Liver (tissue), 9 donors: ENCODE measurements around the gene TSPAN12. TPM values are rescaled to one million over a fixed set of nuclear protein-coding genes. Genes with fewer than 3 reads are reported as not detected.

Source experiments
- DNase-seq: peaks from one replicate; pipeline ENCODE4 v3.0.0-alpha.2; 2017; ENCODE audit warnings: low spot score
- H3K27ac ChIP-seq, 2 donors: one replicate each; pipeline ENCODE4 v1.7.0; 2013; ENCODE audit warnings: inconsistent platforms in 2 of 2, low read length in 2 of 2, control low read depth in 1 of 2, low read depth in 1 of 2, mild to moderate bottlenecking in 1 of 2
- H3K27me3 ChIP-seq, 4 donors: one replicate each; pipeline versions ENCODE4 v1.6.1 to v1.7.0; 2013; ENCODE audit warnings: low read length in 3 of 4, inconsistent platforms in 1 of 4, mild to moderate bottlenecking in 1 of 4, moderate library complexity in 1 of 4; ENCODE audit not compliant: control insufficient read depth in 4 of 4, insufficient read depth in 4 of 4
- H3K36me3 ChIP-seq, 4 donors: one replicate each; pipeline versions ENCODE4 v1.6.1 to v1.7.0; 2013; ENCODE audit warnings: low read length in 3 of 4, mild to moderate bottlenecking in 3 of 4, low read depth in 1 of 4, moderate library complexity in 1 of 4; ENCODE audit not compliant: control insufficient read depth in 4 of 4, insufficient read depth in 3 of 4
- H3K4me1 ChIP-seq, 4 donors: one replicate each; pipeline versions ENCODE4 v1.6.1 to v1.7.0; 2013; ENCODE audit warnings: low read length in 3 of 4, mild to moderate bottlenecking in 3 of 4, moderate library complexity in 1 of 4; ENCODE audit not compliant: control insufficient read depth in 4 of 4, insufficient read depth in 4 of 4
- H3K4me3 ChIP-seq, 3 donors: one replicate each; pipeline versions ENCODE4 v1.6.1 to v1.7.0; 2013; ENCODE audit warnings: low read length in 3 of 3, control low read depth in 1 of 3, low read depth in 1 of 3, mild to moderate bottlenecking in 1 of 3
- H3K9ac ChIP-seq, 2 donors: one replicate each; pipeline ENCODE4 v1.7.0; 2013; ENCODE audit warnings: low read length in 2 of 2, mild to moderate bottlenecking in 2 of 2, moderate library complexity in 2 of 2, control low read depth in 1 of 2, low read depth in 1 of 2
- H3K9me3 ChIP-seq, 4 donors: one replicate each; pipeline versions ENCODE4 v1.6.1 to v1.7.0; 2013; ENCODE audit warnings: low read length in 3 of 4; ENCODE audit not compliant: control insufficient read depth in 4 of 4
- ATF3 ChIP-seq: IDR thresholded peaks from 2 replicates; pipeline ENCODE4 v1.6.1; 2016; ENCODE audit warnings: antibody characterized with exemption
- CTCF ChIP-seq: fragments of 150-350 bp; IDR thresholded peaks from 2 replicates; pipeline ENCODE4 v1.5.1; 2017; ENCODE audit warnings: improper control_type of control experiment, low read depth, low read length; ENCODE audit not compliant: missing input control
- FOXA1 ChIP-seq: IDR thresholded peaks from 2 replicates; pipeline ENCODE4 v1.6.1; 2016; ENCODE audit warnings: antibody characterized with exemption
- FOXA2 ChIP-seq: IDR thresholded peaks from 2 replicates; pipeline ENCODE4 v1.6.1; 2016; ENCODE audit warnings: antibody characterized with exemption
- MAX ChIP-seq: IDR thresholded peaks from 2 replicates; pipeline ENCODE4 v1.6.1; 2016; ENCODE audit warnings: antibody characterized with exemption
- NR2F2 ChIP-seq: IDR thresholded peaks from 2 replicates; pipeline ENCODE4 v1.6.1; 2016; ENCODE audit warnings: antibody characterized with exemption
- RXRA ChIP-seq, 2 donors: IDR thresholded peaks; 2 replicates each; pipeline ENCODE4 v1.6.1; 2017 to 2018; ENCODE audit warnings: antibody characterized with exemption in 2 of 2, mild to moderate bottlenecking in 1 of 2
- SP1 ChIP-seq: IDR thresholded peaks from 2 replicates; pipeline ENCODE4 v1.6.1; 2018; ENCODE audit warnings: antibody characterized with exemption, mild to moderate bottlenecking
- TAF1 ChIP-seq: conservative IDR thresholded peaks from 2 replicates; pipeline ENCODE4 v1.6.1; 2016; ENCODE audit warnings: antibody characterized with exemption, mild to moderate bottlenecking
- YY1 ChIP-seq: IDR thresholded peaks from 2 replicates; pipeline ENCODE4 v1.6.1; 2016; ENCODE audit warnings: antibody characterized with exemption, mild to moderate bottlenecking
- ZBTB33 ChIP-seq: IDR thresholded peaks from 2 replicates; pipeline ENCODE4 v1.6.1; 2016; ENCODE audit warnings: antibody characterized with exemption
- WGBS: extraction: QIAGEN DNeasy Blood & Tissue Kit; methylation state at CpG from one replicate; pipeline ENCODE4 v1.1.7; 2013; 5-methylcytosine and 5-hydroxymethylcytosine counted together
- polyA plus RNA-seq, 2 donors: library from polyadenylated mRNA; stranded (reverse) in 1 of 2; unstranded in 1 of 2; fragments of 200-250 nt in 1 of 2; fragments of >200 nt in 1 of 2; fragmentation: Nextera tagmentation in 1 of 2; extraction: Ambion mirVana in 1 of 2; gene quantifications; one replicate each; pipeline versions ENCODE4 v1.2.1 to v1.2.3, GENCODE V29; 2013 to 2015
- total RNA-seq, 2 donors: library from RNA; depleted of rRNA; stranded (reverse); fragments of >200 nt; gene quantifications; one replicate each; pipeline ENCODE4 v1.2.3, GENCODE V29; 2014
- donor health status: healthy.
- donor health status: healthy.
- donor health status: healthy.
- donor health status: healthy.
- donor health status: healthy.

Gene TSPAN12
- total and polyA plus RNA-seq, 4 donors = 10.6 to 21.5 (median 14.9) TPM

GRCh38 chr7:120856621-120857352 lies 1.2 kb downstream of the TSPAN12 start:
- 9% methylated on average over 39 of the region's 39 CpGs for WGBS
- Histone ChIP-seq H3K27ac (peak overlapping the region; percentile 28 to 35), H3K27me3 (no peaks in the 10 kb centered on the region), H3K9ac (peak overlapping the region in 1 of 2 donors; percentile 76), H3K4me3 (peak overlapping the region; percentile 72 to 86 (median 78)), H3K4me1 (peaks cover 2 to 21% (median 12%) of the 10 kb centered on the region in 4 donors), H3K9me3 (no peaks in the 10 kb centered on the region), H3K36me3 (no peaks in the 10 kb centered on the region)
- TF ChIP-seq ATF3 (no peak), ZBTB33 (no peak), TAF1 (no peak), FOXA2 (no peak), NR2F2 (no peak)
- peak; percentile 48 for DNase-seq

GRCh38 chr7:120856198-120856597 lies 1.7 kb downstream of the TSPAN12 start:
- 82% methylated on average over 5 of the region's 5 CpGs for WGBS

More at GRCh38 chr7:120856198-120856597, 1.7 kb downstream of the TSPAN12 start:
- TF ChIP-seq YY1 = no peak
- TF ChIP-seq NR2F2 = no peak
- no peak for TF ChIP-seq ATF3
- no peak for TF ChIP-seq RXRA (IDR thresholded peaks at IDR 0.05)
- no peak for TF ChIP-seq FOXA1
- TF ChIP-seq CTCF = no peak
- TF ChIP-seq MAX = no peak
- TF ChIP-seq SP1 = no peak
- Histone ChIP-seq H3K9me3 (no peaks in the 10 kb centered on the region), H3K36me3 (no peaks in the 10 kb centered on the region), H3K4me1 (peaks cover 2 to 21% (median 12%) of the 10 kb centered on the region in 4 donors), H3K4me3 (peak overlapping the region in 1 of 3 donors; percentile 78), H3K9ac (no peak overlapping the region), H3K27ac (no peak overlapping the region), H3K27me3 (no peaks in the 10 kb centered on the region)
- DNase-seq = no peak
